Mesenchymal stem cell (in vitro differentiated cells and primary cell): ENCODE data around the gene PRKAA1.

Source experiments
- DNase-seq: peaks from one replicate; pipeline ENCODE4 v3.0.0-alpha.2; 2013
- H2AFZ ChIP-seq: one replicate; pipeline ENCODE4 v1.6.1; 2013; ENCODE audit warnings: low read depth, mild to moderate bottlenecking, control low read depth, inconsistent platforms, low read length, moderate library complexity
- H2AK5ac ChIP-seq: 2 replicates; pipeline ENCODE4 v1.6.1; 2013; ENCODE audit warnings: low read length, moderate library complexity, mild to moderate bottlenecking, inconsistent platforms; ENCODE audit not compliant: severe bottlenecking
- H2BK120ac ChIP-seq: one replicate; pipeline ENCODE4 v1.6.1; 2013; ENCODE audit warnings: low read depth, mild to moderate bottlenecking, inconsistent platforms, low read length, moderate library complexity
- H2BK12ac ChIP-seq, 2 experiments: one replicate each; pipeline ENCODE4 v1.6.1; 2013; ENCODE audit warnings: inconsistent platforms in 2 of 2, low read length in 2 of 2, mild to moderate bottlenecking in 2 of 2, moderate library complexity in 2 of 2, control low read depth in 1 of 2
- H2BK15ac ChIP-seq: one replicate; pipeline ENCODE4 v1.6.1; 2013; ENCODE audit warnings: mild to moderate bottlenecking, low read depth, inconsistent platforms; ENCODE audit not compliant: poor library complexity, severe bottlenecking
- H2BK5ac ChIP-seq: 2 replicates; pipeline ENCODE4 v1.6.1; 2013; ENCODE audit warnings: low read depth, mild to moderate bottlenecking, low read length, control low read depth, inconsistent platforms; ENCODE audit not compliant: poor library complexity, severe bottlenecking
- H3K14ac ChIP-seq, 2 experiments: one replicate each; pipeline ENCODE4 v1.6.1; 2013; ENCODE audit warnings: inconsistent platforms in 2 of 2, low read length in 2 of 2, control low read depth in 1 of 2, mild to moderate bottlenecking in 1 of 2, moderate library complexity in 1 of 2
- H3K18ac ChIP-seq, 2 experiments: one replicate each; pipeline ENCODE4 v1.6.1; 2013; ENCODE audit warnings: inconsistent platforms in 2 of 2, low read length in 2 of 2, control low read depth in 1 of 2, low read depth in 1 of 2, mild to moderate bottlenecking in 1 of 2
- H3K23ac ChIP-seq, 2 experiments: one replicate each; pipeline ENCODE4 v1.6.1; 2013; ENCODE audit warnings: inconsistent platforms in 2 of 2, low read length in 2 of 2, mild to moderate bottlenecking in 2 of 2, moderate library complexity in 2 of 2, control low read depth in 1 of 2
- H3K27ac ChIP-seq: 2 replicates; pipeline ENCODE4 v1.5.1; 2013; ENCODE audit warnings: mild to moderate bottlenecking, moderate library complexity, low read length, control low read depth, inconsistent platforms; ENCODE audit not compliant: poor library complexity, severe bottlenecking
- H3K27me3 ChIP-seq, 2 experiments: 2 replicates each; pipeline versions ENCODE4 v1.6.1 to v1.7.0; 2013; ENCODE audit warnings: low read length in 2 of 2, mild to moderate bottlenecking in 2 of 2, moderate library complexity in 2 of 2, control low read depth in 1 of 2, inconsistent platforms in 1 of 2; ENCODE audit not compliant: control insufficient read depth in 1 of 2, insufficient read depth in 1 of 2
- H3K36me3 ChIP-seq, 2 experiments: 2 replicates each; pipeline versions ENCODE4 v1.6.1 to v1.7.0; 2013; ENCODE audit warnings: low read length in 2 of 2, control low read depth in 1 of 2, inconsistent platforms in 1 of 2, low read depth in 1 of 2, mild to moderate bottlenecking in 1 of 2; ENCODE audit not compliant: insufficient read depth in 2 of 2, control insufficient read depth in 1 of 2
- H3K4ac ChIP-seq, 2 experiments: one replicate each; pipeline ENCODE4 v1.6.1; 2013; ENCODE audit warnings: inconsistent platforms in 2 of 2, low read length in 2 of 2, mild to moderate bottlenecking in 2 of 2, moderate library complexity in 2 of 2, control low read depth in 1 of 2, low read depth in 1 of 2
- H3K4me1 ChIP-seq: 2 replicates; pipeline ENCODE4 v1.6.1; 2013; ENCODE audit warnings: low read depth, low read length, control low read depth; ENCODE audit not compliant: control insufficient read depth, insufficient read depth
- H3K4me2 ChIP-seq: 2 replicates; pipeline ENCODE4 v1.6.1; 2013; ENCODE audit warnings: low read length, mild to moderate bottlenecking, inconsistent platforms; ENCODE audit not compliant: poor library complexity, severe bottlenecking
- H3K4me3 ChIP-seq, 2 experiments: 2 replicates each; pipeline versions ENCODE4 v1.5.1 to v1.7.0; 2013; ENCODE audit warnings: low read length in 2 of 2, mild to moderate bottlenecking in 2 of 2, control low read depth in 1 of 2, low read depth in 1 of 2; ENCODE audit not compliant: insufficient read depth in 1 of 2
- H3K79me1 ChIP-seq: replicated peaks from 2 replicates; pipeline ENCODE4 v1.6.1; 2013; ENCODE audit warnings: mild to moderate bottlenecking, control low read depth, low read length, inconsistent platforms; ENCODE audit not compliant: poor library complexity, severe bottlenecking
- H3K9ac ChIP-seq: 2 replicates; pipeline ENCODE4 v1.7.0; 2013; ENCODE audit warnings: mild to moderate bottlenecking, low read length, moderate library complexity
- H3K9me3 ChIP-seq: 2 replicates; pipeline ENCODE4 v1.7.0; 2013; ENCODE audit warnings: mild to moderate bottlenecking, low read length; ENCODE audit not compliant: control insufficient read depth
- H4K8ac ChIP-seq: one replicate; pipeline ENCODE4 v1.6.1; 2013; ENCODE audit warnings: inconsistent platforms, mild to moderate bottlenecking, low read length, moderate library complexity
- H4K91ac ChIP-seq: one replicate; pipeline ENCODE4 v1.6.1; 2013; ENCODE audit warnings: mild to moderate bottlenecking, low read length, inconsistent platforms
- WGBS: methylation state at CpG from one replicate; pipeline ENCODE4 v1.1.7; 2013; ENCODE audit warnings: mixed read lengths; 5-methylcytosine and 5-hydroxymethylcytosine counted together

Gene PRKAA1

GRCh38 chr5:40775085-40775845, 22.9 kb downstream of the PRKAA1 start:
- H2BK12ac ChIP-seq = no peak overlapping the region
- H2BK15ac ChIP-seq = no peak overlapping the region
- no peak overlapping the region for H3K27ac ChIP-seq
- H3K4me3 ChIP-seq = no peak overlapping the region
- H4K8ac ChIP-seq = no peak overlapping the region
- no peak overlapping the region for H2AFZ ChIP-seq
- WGBS = 90% methylated on average over 3 of the region's 4 CpGs
- no peak overlapping the region for H3K4me2 ChIP-seq
- no peaks in the 10 kb centered on the region for H3K27me3 ChIP-seq
- no peak overlapping the region for H2AK5ac ChIP-seq
- H3K4me1 ChIP-seq = peaks cover 3% of the 10 kb centered on the region
- no peak overlapping the region for H2BK120ac ChIP-seq
- no peak overlapping the region for H3K14ac ChIP-seq
- H3K23ac ChIP-seq = no peak overlapping the region
- no peaks in the 10 kb centered on the region for H3K9me3 ChIP-seq
- peaks cover 8 to 60% of the 10 kb centered on the region in 2 experiments for H3K36me3 ChIP-seq
- H4K91ac ChIP-seq = no peak overlapping the region
- no peak overlapping the region for H3K18ac ChIP-seq
- peaks cover 13% of the 10 kb centered on the region for H3K79me1 ChIP-seq
- H3K4ac ChIP-seq = no peak overlapping the region
- H2BK5ac ChIP-seq = no peak overlapping the region
- no peak overlapping the region for H3K9ac ChIP-seq
- DNase-seq = no peak

- Histone ChIP-seq H3K9me3 (no peaks in the 10 kb centered on the region), H4K8ac (no peak overlapping the region), H3K27ac (no peak overlapping the region), H4K91ac (no peak overlapping the region), H3K36me3 (peaks cover 11 to 67% of the 10 kb centered on the region in 2 experiments), H3K27me3 (no peaks in the 10 kb centered on the region), H3K23ac (no peak overlapping the region), H3K4me1 (peaks cover 3% of the 10 kb centered on the region), H3K18ac (no peak overlapping the region), H3K14ac (no peak overlapping the region), H3K4me3 (no peak overlapping the region), H2BK15ac (no peak overlapping the region), H2AFZ (no peak overlapping the region), H2BK5ac (no peak overlapping the region), H3K9ac (no peak overlapping the region), H3K79me1 (peaks cover 16% of the 10 kb centered on the region), H2AK5ac (no peak overlapping the region), H2BK120ac (no peak overlapping the region), H3K4ac (no peak overlapping the region), H2BK12ac (no peak overlapping the region), H3K4me2 (no peak overlapping the region)
- no CpG with 5 or more reads among the region's 1 CpG for WGBS
- DNase-seq = no peak
Measured at GRCh38 chr5:40774623-40775022, 23.6 kb downstream of the PRKAA1 start.

GRCh38 chr5:40770764-40771163, 27.4 kb downstream of the PRKAA1 start:
- no peak overlapping the region for H3K14ac ChIP-seq
- DNase-seq = no peak
- no peak overlapping the region for H3K23ac ChIP-seq
- H3K27me3 ChIP-seq = no peaks in the 10 kb centered on the region
- peaks cover 18% of the 10 kb centered on the region for H3K79me1 ChIP-seq
- no peak overlapping the region for H2AK5ac ChIP-seq
- H2BK5ac ChIP-seq = no peak overlapping the region
- H3K36me3 ChIP-seq = peaks cover 11 to 93% of the 10 kb centered on the region in 2 experiments
- 95% methylated on average over 3 of the region's 5 CpGs for WGBS
- no peak overlapping the region for H3K4me2 ChIP-seq
- no peaks in the 10 kb centered on the region for H3K9me3 ChIP-seq
- H3K9ac ChIP-seq = no peak overlapping the region
- H2BK12ac ChIP-seq = no peak overlapping the region
- no peak overlapping the region for H3K4me3 ChIP-seq
- no peak overlapping the region for H2BK15ac ChIP-seq
- no peak overlapping the region for H3K18ac ChIP-seq
- H2AFZ ChIP-seq = no peak overlapping the region
- no peak overlapping the region for H4K8ac ChIP-seq
- peaks cover 3% of the 10 kb centered on the region for H3K4me1 ChIP-seq
- H3K4ac ChIP-seq = no peak overlapping the region
- H4K91ac ChIP-seq = no peak overlapping the region
- H3K27ac ChIP-seq = no peak overlapping the region
- H2BK120ac ChIP-seq = no peak overlapping the region

- no peak overlapping the region for H3K4me2 ChIP-seq
- no peak overlapping the region for H4K8ac ChIP-seq
- H2BK120ac ChIP-seq = no peak overlapping the region
- peaks cover 4 to 92% of the 10 kb centered on the region in 2 experiments for H3K36me3 ChIP-seq
- no peak overlapping the region for H2BK5ac ChIP-seq
- no CpG with 5 or more reads among the region's 2 CpGs for WGBS
- no peak overlapping the region for H2AK5ac ChIP-seq
- peaks cover 5% of the 10 kb centered on the region for H3K79me1 ChIP-seq
- no peaks in the 10 kb centered on the region for H3K9me3 ChIP-seq
- no peak for DNase-seq
- H3K27me3 ChIP-seq = no peaks in the 10 kb centered on the region
- no peak overlapping the region for H2BK12ac ChIP-seq
- no peak overlapping the region for H3K14ac ChIP-seq
- no peak overlapping the region for H3K23ac ChIP-seq
- peak overlapping the region; percentile 2 for H3K9ac ChIP-seq
- no peak overlapping the region for H3K4me3 ChIP-seq
- no peaks in the 10 kb centered on the region for H3K4me1 ChIP-seq
- no peak overlapping the region for H3K4ac ChIP-seq
- no peak overlapping the region for H4K91ac ChIP-seq
- no peak overlapping the region for H3K27ac ChIP-seq
- no peak overlapping the region for H3K18ac ChIP-seq
- H2AFZ ChIP-seq = no peak overlapping the region
- no peak overlapping the region for H2BK15ac ChIP-seq
Measured at GRCh38 chr5:40762705-40763104, 35.5 kb downstream of the PRKAA1 start.
